Epithelial cell of proximal tubule (primary cell): ENCODE results near the gene USP48. TPM values are rescaled to one million over a fixed set of nuclear protein-coding genes. Genes with fewer than 3 reads are reported as not detected.

Experiments used
- DNase-seq: peaks from one replicate; pipeline ENCODE4 v3.0.0-alpha.2; 2011; ENCODE audit warnings: low read depth
- H3K4me3 ChIP-seq: 2 replicates; pipeline ENCODE4 v1.5.1; 2011; ENCODE audit warnings: low read depth, mild to moderate bottlenecking, low read length
- CTCF ChIP-seq: conservative IDR thresholded peaks from 2 replicates; pipeline ENCODE4 v1.5.1; 2012; ENCODE audit warnings: low read depth, mild to moderate bottlenecking, low read length
- total RNA-seq: library from RNA; depleted of rRNA; stranded (reverse); fragments of >200 nt; gene quantifications from 2 replicates; pipeline ENCODE4 v1.2.3, GENCODE V29; 2015

USP48 gene
- total RNA-seq, 1 donor from 2014 or later = 24.0 TPM

GRCh38 chr1:21756393-21757089 lies 26.4 kb downstream of the USP48 start:
- H3K4me3 ChIP-seq = no peak overlapping the region
- no peak for TF ChIP-seq CTCF
- DNase-seq = no peak

GRCh38 chr1:21755067-21755466 lies 27.9 kb downstream of the USP48 start:
- no peak for TF ChIP-seq CTCF
- no peak for DNase-seq
- H3K4me3 ChIP-seq = no peak overlapping the region

- no peak for DNase-seq
- no peak for TF ChIP-seq CTCF
- no peak overlapping the region for H3K4me3 ChIP-seq
These were observed 28.4 kb downstream of the USP48 start for GRCh38 chr1:21754583-21754982.

GRCh38 chr1:21752186-21752585 lies 30.8 kb downstream of the USP48 start:
- TF ChIP-seq CTCF = no peak
- no peak overlapping the region for H3K4me3 ChIP-seq
- no peak for DNase-seq

- no peak for DNase-seq
- H3K4me3 ChIP-seq = no peak overlapping the region
- TF ChIP-seq CTCF = no peak
These were observed 31.7 kb downstream of the USP48 start for GRCh38 chr1:21751281-21751680.

- no peak for TF ChIP-seq CTCF
- DNase-seq = no peak
- H3K4me3 ChIP-seq = no peak overlapping the region
These were observed 32.1 kb downstream of the USP48 start for GRCh38 chr1:21750841-21751240.

GRCh38 chr1:21749859-21750468 lies 33.0 kb downstream of the USP48 start:
- no peak for TF ChIP-seq CTCF
- DNase-seq = no peak
- H3K4me3 ChIP-seq = no peak overlapping the region
